IMR-90 (cell line): ENCODE results near the gene HPCAL4. TPM values are rescaled to one million over a fixed set of nuclear protein-coding genes. Genes with fewer than 3 reads are reported as not detected.
A peak's percentile ranks its signal among the peaks of the same experiment; 100 is the strongest.

Experiments used
- ATAC-seq: fragments of 200-7000 bp; cut with Tn5 transposase; 2 replicates; pipeline ENCODE4 v1.9.1; 2020; ENCODE audit warnings: low read depth, mild to moderate bottlenecking, moderate library complexity
- BruUV-seq: library from RNA; stranded (reverse); fragments of 400-500 nt; replicated peaks from 2 replicates; lab custom pipeline; 2021; lab: Mats Ljungman, UMichigan
- CTCF ChIA-PET: fragments of 300-600 bp; formaldehyde crosslinking; extraction: SDS; loops from one replicate; lab custom pipeline; 2021; ENCODE audit warnings: antibody characterized with exemption; lab: Yijun Ruan, JAX
- POLR2A ChIA-PET: fragments of 300-600 bp; sonication (Branson Sonifier 250); formaldehyde crosslinking; loops from one replicate; lab custom pipeline; 2022; ENCODE audit warnings: antibody characterized with exemption; ENCODE audit not compliant: unreplicated experiment; lab: Charles Lee
- DNase-seq: peaks from one replicate; pipeline ENCODE4 v3.0.0; 2013
- H2AFZ ChIP-seq: replicated peaks from 2 replicates; pipeline ENCODE3; 2013; ENCODE audit warnings: low read length, mild to moderate bottlenecking; ENCODE audit not compliant: poor library complexity
- H2AK5ac ChIP-seq: 2 replicates; pipeline ENCODE4 v1.6.1; 2013; ENCODE audit warnings: low read depth, low read length, inconsistent platforms
- H2AK9ac ChIP-seq: replicated peaks from 2 replicates; pipeline ENCODE3; 2013; ENCODE audit warnings: mild to moderate bottlenecking, low read depth, low read length, moderate library complexity; ENCODE audit not compliant: poor library complexity
- H2BK120ac ChIP-seq: 2 replicates; pipeline ENCODE4 v1.6.1; 2013; ENCODE audit warnings: low read depth, low read length, inconsistent platforms
- H2BK15ac ChIP-seq: 3 replicates; pipeline ENCODE4 v1.6.1; 2013; ENCODE audit warnings: low read depth, low read length, inconsistent platforms
- H2BK20ac ChIP-seq: 2 replicates; pipeline ENCODE4 v1.6.1; 2013; ENCODE audit warnings: low read depth, mild to moderate bottlenecking, inconsistent platforms, low read length, moderate library complexity
- H2BK5ac ChIP-seq: 2 replicates; pipeline ENCODE4 v1.6.1; 2013; ENCODE audit warnings: mild to moderate bottlenecking, low read depth, low read length, inconsistent platforms; ENCODE audit not compliant: poor library complexity, severe bottlenecking
- H3K14ac ChIP-seq: replicated peaks from 2 replicates; pipeline ENCODE4 v1.6.1; 2013; ENCODE audit warnings: low read depth, low read length, inconsistent platforms
- H3K18ac ChIP-seq: 2 replicates; pipeline ENCODE4 v1.6.1; 2013; ENCODE audit warnings: low read depth, low read length, control low read depth
- H3K23ac ChIP-seq: 2 replicates; pipeline ENCODE4 v1.6.1; 2013; ENCODE audit warnings: low read depth, low read length, inconsistent platforms
- H3K27ac ChIP-seq: 2 replicates; pipeline ENCODE4 v1.5.1; 2013; ENCODE audit warnings: mild to moderate bottlenecking, control low read depth, low read length; ENCODE audit not compliant: insufficient read depth
- H3K27me3 ChIP-seq: 2 replicates; pipeline ENCODE4 v1.6.1; 2013; ENCODE audit warnings: low read length; ENCODE audit not compliant: control insufficient read depth, insufficient read depth
- H3K36me3 ChIP-seq: 2 replicates; pipeline ENCODE4 v1.6.1; 2013; ENCODE audit warnings: low read length, mixed read lengths; ENCODE audit not compliant: control insufficient read depth, insufficient read depth
- H3K4ac ChIP-seq: 2 replicates; pipeline ENCODE4 v1.6.1; 2013; ENCODE audit warnings: low read depth, low read length, inconsistent platforms
- H3K4me1 ChIP-seq: 2 replicates; pipeline ENCODE4 v1.6.1; 2013; ENCODE audit warnings: low read length, mixed read lengths; ENCODE audit not compliant: control insufficient read depth, insufficient read depth
- H3K4me2 ChIP-seq: 2 replicates; pipeline ENCODE4 v1.6.1; 2013; ENCODE audit warnings: low read depth, mild to moderate bottlenecking, control low read depth, low read length, moderate library complexity
- H3K4me3 ChIP-seq: 2 replicates; pipeline ENCODE4 v1.5.1; 2013; ENCODE audit warnings: low read depth, mild to moderate bottlenecking, control low read depth, low read length, moderate library complexity; ENCODE audit not compliant: insufficient read depth
- H3K56ac ChIP-seq: 2 replicates; pipeline ENCODE4 v1.6.1; 2013; ENCODE audit warnings: low read length, inconsistent platforms; ENCODE audit not compliant: insufficient read depth; ENCODE audit errors: extremely low read depth
- H3K79me1 ChIP-seq, 2 experiments: 2 replicates each; pipeline ENCODE4 v1.6.1; 2013; ENCODE audit warnings: low read length in 2 of 2, inconsistent platforms in 1 of 2, low read depth in 1 of 2
- H3K9ac ChIP-seq: 2 replicates; pipeline ENCODE4 v1.6.1; 2013; ENCODE audit warnings: low read depth, low read length, control low read depth
- H3K9me1 ChIP-seq: 2 replicates; pipeline ENCODE4 v1.6.1; 2013; ENCODE audit warnings: low read length, inconsistent platforms; ENCODE audit not compliant: insufficient read depth
- H3K9me3 ChIP-seq: 2 replicates; pipeline ENCODE4 v1.6.1; 2013; ENCODE audit warnings: low read length; ENCODE audit not compliant: control insufficient read depth, insufficient read depth
- H4K20me1 ChIP-seq: 2 replicates; pipeline ENCODE4 v1.6.1; 2013; ENCODE audit warnings: low read length, inconsistent platforms; ENCODE audit not compliant: insufficient read depth
- H4K5ac ChIP-seq: 2 replicates; pipeline ENCODE4 v1.6.1; 2013; ENCODE audit warnings: mild to moderate bottlenecking, low read depth, low read length, control low read depth
- H4K8ac ChIP-seq, 2 experiments: 2 replicates each; pipeline ENCODE4 v1.6.1; 2013; ENCODE audit warnings: low read depth in 2 of 2, low read length in 2 of 2, control low read depth in 1 of 2, inconsistent platforms in 1 of 2
- H4K91ac ChIP-seq: 2 replicates; pipeline ENCODE4 v1.6.1; 2013; ENCODE audit warnings: low read depth, low read length, inconsistent platforms; ENCODE audit not compliant: insufficient read depth
- CEBPB ChIP-seq: IDR thresholded peaks from 2 replicates; pipeline ENCODE4 v1.6.1; 2012; ENCODE audit warnings: low read depth, low read length, improper control_type of control experiment
- CTCF ChIP-seq: conservative IDR thresholded peaks from 2 replicates; pipeline ENCODE4 v1.5.1; 2012; ENCODE audit warnings: mild to moderate bottlenecking, low read depth, low read length, improper control_type of control experiment
- MAFK ChIP-seq: IDR thresholded peaks from 2 replicates; pipeline ENCODE4 v1.6.1; 2012; ENCODE audit warnings: low read depth, low read length, improper control_type of control experiment
- POLR2A ChIP-seq: IDR thresholded peaks from 2 replicates; pipeline ENCODE4 v1.6.1; 2012; ENCODE audit warnings: mild to moderate bottlenecking, low read depth, low read length
- RAD21 ChIP-seq: IDR thresholded peaks from 2 replicates; pipeline ENCODE4 v1.6.1; 2012; ENCODE audit warnings: low read length, improper control_type of control experiment
- SMC3 ChIP-seq: fragments of 150-350 bp; IDR thresholded peaks from 2 replicates; pipeline ENCODE4 v1.6.1; 2016; ENCODE audit warnings: low read depth, mild to moderate bottlenecking, antibody characterized with exemption, low read length, moderate library complexity
- WGBS, 2 experiments: methylation state at CpG; one replicate each; pipeline versions ENCODE4 v1.1.5 to v1.1.7; 2013; ENCODE audit warnings: missing lambda C conversion rate in 2 of 2; ENCODE audit not compliant: insufficient read length in 1 of 2; ENCODE audit errors: extremely low coverage in 2 of 2; 5-methylcytosine and 5-hydroxymethylcytosine counted together
- dilution Hi-C: fragments of 300-500 bp; cut with HindIII; formaldehyde crosslinking; loops from one replicate; pipeline ENCODE4 v1.14.3; 2018; ENCODE audit warnings: low sequenced_read_pairs; ENCODE audit not compliant: unreplicated experiment
- in situ Hi-C: fragments of 300-500 bp; cut with MboI; formaldehyde crosslinking; loops from 3 replicates; pipeline ENCODE4 v1.14.3; 2019; ENCODE audit warnings: low sequenced_read_pairs, inconsistent platforms, mixed read lengths
- intact Hi-C: fragments of 100-400 bp; cut with micrococcal nuclease; formaldehyde crosslinking; loops from 2 replicates; pipeline ENCODE4 v1.10.0; 2022
- polyA plus RNA-seq, 3 experiments: library from polyadenylated mRNA; depleted of rRNA; stranded (reverse); fragments of >200 nt; gene quantifications; 2 replicates each; pipeline ENCODE4 v1.2.3, GENCODE V29; 2012; ENCODE audit warnings: low replicate concordance in 1 of 3
- total RNA-seq: library from RNA; depleted of rRNA; stranded (reverse); fragments of >200 nt; gene quantifications from 2 replicates; pipeline ENCODE4 v1.2.3, GENCODE V29; 2012
- TF ChIP-seq, protein P1 (sequence below): fragments of 150-350 bp; IDR thresholded peaks from 2 replicates; pipeline ENCODE4 v1.6.1; 2016; ENCODE audit warnings: low read depth, mild to moderate bottlenecking, low read length, moderate library complexity, borderline replicate concordance

Gene HPCAL4
- total and polyA plus RNA-seq, 2 of the 4 experiments (the other 2 are of a cell fraction): 0.02 TPM; not detected in 1

DNA sequence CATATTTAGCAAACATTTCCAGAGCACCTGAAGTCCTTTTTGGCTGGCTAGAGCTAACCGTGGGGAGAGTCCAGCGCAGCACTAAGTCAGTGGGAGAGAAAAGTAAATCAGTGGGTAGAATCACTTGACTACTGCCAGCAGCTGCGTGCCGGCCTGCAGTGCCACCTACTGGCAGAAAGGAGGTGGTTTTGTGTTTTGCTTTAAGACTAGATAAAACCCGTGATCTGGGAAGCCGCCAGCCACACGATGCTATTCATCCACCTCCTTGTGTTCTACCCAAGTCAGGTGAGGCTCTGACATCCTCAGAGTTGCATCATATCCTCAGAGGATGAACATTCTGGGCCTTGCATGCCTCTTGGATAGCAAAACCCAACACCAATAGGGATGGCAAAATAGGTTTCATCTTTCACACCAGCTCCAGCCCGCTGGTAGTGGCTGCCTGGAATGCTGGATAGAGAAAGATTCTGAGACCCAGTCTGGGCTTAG is 37.6 kb downstream of the HPCAL4 start:
- no peak overlapping the region for H2AK5ac ChIP-seq
- peak overlapping the region; percentile 54 for H2AFZ ChIP-seq
- no peak overlapping the region for H3K4me3 ChIP-seq
- H2AK9ac ChIP-seq: no peak overlapping the region
- H2BK120ac ChIP-seq: no peak overlapping the region
- intact Hi-C loops (loop anchor here (1.0 to 10.0 kb wide), 2 partner anchors 47 to 559 kb away; no protein-coding TSS in a partner anchor), dilution Hi-C loops (no loop called here), in situ Hi-C loops (no loop called here)
- POLR2A ChIA-PET: no interaction called here
- ATAC-seq (peak; percentile 89), DNase-seq (peak; percentile 78)
- no peaks in the 10 kb centered on the region for H4K20me1 ChIP-seq
- no peak overlapping the region for H3K14ac ChIP-seq
- TF ChIP-seq, protein P1, sequence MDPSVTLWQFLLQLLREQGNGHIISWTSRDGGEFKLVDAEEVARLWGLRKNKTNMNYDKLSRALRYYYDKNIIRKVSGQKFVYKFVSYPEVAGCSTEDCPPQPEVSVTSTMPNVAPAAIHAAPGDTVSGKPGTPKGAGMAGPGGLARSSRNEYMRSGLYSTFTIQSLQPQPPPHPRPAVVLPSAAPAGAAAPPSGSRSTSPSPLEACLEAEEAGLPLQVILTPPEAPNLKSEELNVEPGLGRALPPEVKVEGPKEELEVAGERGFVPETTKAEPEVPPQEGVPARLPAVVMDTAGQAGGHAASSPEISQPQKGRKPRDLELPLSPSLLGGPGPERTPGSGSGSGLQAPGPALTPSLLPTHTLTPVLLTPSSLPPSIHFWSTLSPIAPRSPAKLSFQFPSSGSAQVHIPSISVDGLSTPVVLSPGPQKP: no peak
- TF ChIP-seq POLR2A (no peak), MAFK (no peak), CTCF (peak; percentile 92), CEBPB (0 out of 2 replicates have a peak, but pooled peaks have one; percentile 39), RAD21 (peak; percentile 91), SMC3 (peak; percentile 89)
- no peak overlapping the region for H3K56ac ChIP-seq
- H3K27me3 ChIP-seq: peaks cover 27% of the 10 kb centered on the region
- H2BK20ac ChIP-seq: no peak overlapping the region
- H3K9me1 ChIP-seq: no peaks in the 10 kb centered on the region; the same call in 1 of the 2 replicates
- no peak overlapping the region for H3K9ac ChIP-seq
- H3K18ac ChIP-seq: no peak overlapping the region
- H4K91ac ChIP-seq: no peak overlapping the region
- no peaks in the 10 kb centered on the region for H3K79me1 ChIP-seq
- H3K36me3 ChIP-seq: no peaks in the 10 kb centered on the region
- no peak overlapping the region for H3K4ac ChIP-seq
- H3K23ac ChIP-seq: no peak overlapping the region
- no peak overlapping the region for H2BK15ac ChIP-seq
- no TSS peak for BruUV-seq
- H3K27ac ChIP-seq: no peak overlapping the region
- H3K4me1 ChIP-seq: no peaks in the 10 kb centered on the region; the same call in 1 of the 2 replicates
- 15% methylated on average over 2 of the region's 8 CpGs; no CpG with 5 or more reads in 1 of the 2 experiments for WGBS, 2 experiments
- no peak overlapping the region for H4K8ac ChIP-seq
- peak overlapping the region; percentile 75; the same call in 1 of the 2 replicates for H3K4me2 ChIP-seq
- CTCF ChIA-PET: interaction anchor here (0.6 to 2.8 kb wide), 11 partner anchors 13 to 79 kb away, joined by 3 to 16 read pairs (median 4); no protein-coding TSS in a partner anchor
- no peak overlapping the region for H2BK5ac ChIP-seq
- no peak overlapping the region for H4K5ac ChIP-seq
- no peaks in the 10 kb centered on the region for H3K9me3 ChIP-seq
